Raji (cell line): ENCODE data around the gene ZBTB4.

Source experiments
- POLR2A ChIP-seq: IDR thresholded peaks from 2 replicates; pipeline ENCODE4 v1.6.1; 2011; ENCODE audit warnings: low read depth, low read length, control low read depth; ENCODE audit not compliant: insufficient read depth

ZBTB4 gene, protein sequence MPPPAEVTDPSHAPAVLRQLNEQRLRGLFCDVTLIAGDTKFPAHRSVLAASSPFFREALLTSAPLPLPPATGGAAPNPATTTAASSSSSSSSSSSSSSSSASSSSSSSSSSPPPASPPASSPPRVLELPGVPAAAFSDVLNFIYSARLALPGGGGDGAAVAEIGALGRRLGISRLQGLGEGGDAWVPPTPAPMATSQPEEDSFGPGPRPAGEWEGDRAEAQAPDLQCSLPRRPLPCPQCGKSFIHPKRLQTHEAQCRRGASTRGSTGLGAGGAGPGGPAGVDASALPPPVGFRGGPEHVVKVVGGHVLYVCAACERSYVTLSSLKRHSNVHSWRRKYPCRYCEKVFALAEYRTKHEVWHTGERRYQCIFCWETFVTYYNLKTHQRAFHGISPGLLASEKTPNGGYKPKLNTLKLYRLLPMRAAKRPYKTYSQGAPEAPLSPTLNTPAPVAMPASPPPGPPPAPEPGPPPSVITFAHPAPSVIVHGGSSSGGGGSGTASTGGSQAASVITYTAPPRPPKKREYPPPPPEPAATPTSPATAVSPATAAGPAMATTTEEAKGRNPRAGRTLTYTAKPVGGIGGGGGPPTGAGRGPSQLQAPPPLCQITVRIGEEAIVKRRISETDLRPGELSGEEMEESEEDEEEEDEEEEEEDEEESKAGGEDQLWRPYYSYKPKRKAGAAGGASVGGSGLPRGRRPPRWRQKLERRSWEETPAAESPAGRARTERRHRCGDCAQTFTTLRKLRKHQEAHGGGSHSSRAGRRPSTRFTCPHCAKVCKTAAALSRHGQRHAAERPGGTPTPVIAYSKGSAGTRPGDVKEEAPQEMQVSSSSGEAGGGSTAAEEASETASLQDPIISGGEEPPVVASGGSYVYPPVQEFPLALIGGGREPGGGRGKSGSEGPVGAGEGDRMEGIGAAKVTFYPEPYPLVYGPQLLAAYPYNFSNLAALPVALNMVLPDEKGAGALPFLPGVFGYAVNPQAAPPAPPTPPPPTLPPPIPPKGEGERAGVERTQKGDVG

GRCh38 chr17:7479213-7480088, at the start of gene ZBTB4:
TSS of gene ZBTB4 (minus strand) at chr17:7479631. CDS start at chr17:7466801, 12,830 bp downstream.
- TF ChIP-seq POLR2A: no peak

GRCh38 chr17:7528842-7529241, 49.4 kb upstream of the ZBTB4 start:
- no peak for TF ChIP-seq POLR2A

- no peak for TF ChIP-seq POLR2A
These were observed 43.6 kb upstream of the ZBTB4 start for GRCh38 chr17:7523033-7523432.

DNA sequence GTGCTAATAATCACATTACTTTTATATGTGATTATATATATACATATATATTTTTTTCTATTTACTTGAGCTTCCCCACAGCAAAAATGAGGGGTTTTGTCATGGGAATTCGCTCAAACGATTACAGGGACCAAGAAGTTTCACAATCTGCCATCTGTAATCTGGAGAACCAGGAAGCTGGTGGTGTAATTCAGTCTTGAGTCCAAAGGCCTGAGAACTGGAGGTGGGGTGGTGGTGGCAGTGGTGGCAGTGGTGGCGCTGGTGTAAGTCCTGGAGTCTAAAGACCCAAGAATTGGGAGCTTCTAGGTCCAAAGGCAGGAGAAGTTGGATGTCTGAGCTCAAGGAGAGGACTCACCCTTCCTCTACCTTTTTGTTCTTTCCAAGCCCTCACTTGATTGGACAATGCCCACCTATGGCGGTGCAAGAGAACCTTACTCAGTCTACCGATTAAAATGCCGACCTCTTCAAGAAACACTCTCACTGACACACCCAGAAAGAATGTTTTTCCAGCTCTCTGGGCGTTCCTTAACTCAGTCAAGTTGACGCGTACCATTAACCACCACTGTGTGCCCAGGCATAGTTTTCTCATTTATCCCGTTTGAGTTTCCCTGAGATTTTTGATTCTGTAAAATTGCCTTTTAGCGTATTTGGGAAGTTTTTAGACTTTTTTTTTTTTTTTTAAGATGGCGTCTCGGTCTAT, 36.6 kb upstream of the ZBTB4 start:
- no peak for TF ChIP-seq POLR2A

- no peak for TF ChIP-seq POLR2A
These were observed 34.5 kb upstream of the ZBTB4 start for GRCh38 chr17:7513850-7514419.

GRCh38 chr17:7512824-7513540, 33.6 kb upstream of the ZBTB4 start:
- TF ChIP-seq POLR2A: no peak

- no peak for TF ChIP-seq POLR2A
These were observed 32.7 kb upstream of the ZBTB4 start for GRCh38 chr17:7512105-7512504.

GRCh38 chr17:7511108-7511507, 31.7 kb upstream of the ZBTB4 start:
- no peak for TF ChIP-seq POLR2A

DNA sequence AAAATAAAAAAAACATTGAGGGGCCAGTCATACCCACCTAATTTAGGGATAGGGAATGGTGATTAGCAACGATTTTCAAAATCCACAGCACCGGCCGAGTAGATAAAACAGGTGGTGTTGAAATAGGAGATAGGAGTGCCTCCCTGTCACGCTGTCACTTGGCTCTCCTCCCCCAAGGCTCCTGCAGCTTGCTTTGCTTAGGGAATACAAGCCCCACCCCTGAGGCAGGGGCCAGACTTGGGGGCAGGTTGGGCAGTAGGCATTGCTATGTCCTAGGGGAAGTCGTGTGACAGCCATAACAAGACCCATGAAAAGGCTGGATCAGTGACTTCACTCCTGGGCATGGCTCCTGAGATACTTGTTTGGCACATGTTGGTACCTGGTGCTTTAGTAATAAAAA, 30.5 kb upstream of the ZBTB4 start:
- TF ChIP-seq POLR2A: no peak

GRCh38 chr17:7508846-7509245, 29.4 kb upstream of the ZBTB4 start:
- TF ChIP-seq POLR2A: no peak

DNA sequence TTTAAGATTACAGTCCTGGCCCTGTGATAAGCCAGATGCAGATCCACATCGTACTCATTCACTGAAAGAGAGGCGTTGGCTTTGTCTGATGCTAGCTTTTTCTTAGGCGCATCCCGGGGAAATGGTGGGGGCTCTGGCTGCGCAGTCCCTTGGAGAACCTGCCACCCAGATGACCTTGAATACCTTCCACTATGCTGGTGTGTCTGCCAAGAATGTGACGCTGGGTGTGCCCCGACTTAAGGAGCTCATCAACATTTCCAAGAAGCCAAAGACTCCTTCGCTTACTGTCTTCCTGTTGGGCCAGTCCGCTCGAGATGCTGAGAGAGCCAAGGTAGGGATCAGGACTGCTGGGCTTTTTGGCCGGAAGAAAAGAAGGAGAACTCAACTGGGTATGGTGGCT, 28.7 kb upstream of the ZBTB4 start:
- TF ChIP-seq POLR2A: no peak

- TF ChIP-seq POLR2A: no peak
These were observed 24.1 kb upstream of the ZBTB4 start for GRCh38 chr17:7503521-7503920.

DNA sequence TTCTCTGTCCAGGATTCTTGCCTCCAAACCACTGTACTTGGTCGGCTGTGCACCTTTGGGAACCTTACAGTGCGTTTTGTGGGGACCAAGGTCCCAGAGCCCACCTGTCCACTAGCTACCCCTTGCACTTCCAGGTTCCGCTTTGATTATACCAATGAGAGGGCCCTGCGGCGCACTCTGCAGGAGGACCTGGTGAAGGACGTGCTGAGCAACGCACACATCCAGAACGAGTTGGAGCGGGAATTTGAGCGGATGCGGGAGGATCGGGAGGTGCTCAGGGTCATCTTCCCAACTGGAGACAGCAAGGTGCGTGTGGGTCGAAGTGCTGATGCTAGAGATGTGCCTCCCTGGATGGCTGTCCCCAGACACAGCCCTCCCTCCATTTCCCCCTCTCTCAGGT, 23.6 kb upstream of the ZBTB4 start:
- no peak for TF ChIP-seq POLR2A

DNA sequence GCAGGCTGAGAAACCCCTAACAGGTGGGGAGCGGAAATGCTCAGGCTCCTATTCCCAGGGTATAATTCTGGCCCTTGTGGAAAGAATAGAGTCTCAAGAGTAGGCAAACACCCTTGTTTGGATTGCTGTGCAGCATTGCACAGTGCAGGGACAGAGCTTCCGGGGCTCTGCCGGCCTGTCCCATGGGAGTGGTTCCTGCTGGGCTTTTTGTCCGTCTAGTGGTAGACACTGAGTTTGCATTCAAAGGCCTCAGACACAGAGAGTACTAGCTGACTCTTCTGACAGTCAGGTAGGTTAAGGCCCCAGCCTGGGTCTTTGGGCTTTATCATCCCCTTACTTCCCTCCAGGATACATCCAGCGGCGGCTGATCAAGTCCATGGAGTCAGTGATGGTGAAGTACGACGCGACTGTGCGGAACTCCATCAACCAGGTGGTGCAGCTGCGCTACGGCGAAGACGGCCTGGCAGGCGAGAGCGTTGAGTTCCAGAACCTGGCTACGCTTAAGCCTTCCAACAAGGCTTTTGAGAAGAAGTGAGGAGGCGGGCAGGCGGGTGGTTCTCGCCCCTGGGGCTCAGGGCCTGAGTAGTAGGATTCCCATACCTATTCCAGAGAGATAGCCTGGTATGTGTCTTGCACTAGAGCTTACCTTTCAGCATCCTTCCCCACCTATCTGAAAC, 22.9 kb upstream of the ZBTB4 start:
- no peak for TF ChIP-seq POLR2A
